HCT116 (cell line): ENCODE results near the gene SNED1. TPM values are rescaled to one million over a fixed set of nuclear protein-coding genes. Genes with fewer than 3 reads are reported as not detected.

ENCODE experiments used
- ATAC-seq: fragments of 200-7000 bp; cut with Tn5 transposase; 2 replicates; pipeline ENCODE4 v1.9.1; 2020; ENCODE audit warnings: mild to moderate bottlenecking, moderate library complexity
- BruUV-seq: library from RNA; stranded (reverse); fragments of 400-500 nt; replicated peaks from 2 replicates; lab custom pipeline; 2021; lab: Mats Ljungman, UMichigan
- CTCF ChIA-PET: fragments of 300-600 bp; sonication (Branson Sonifier 250); formaldehyde crosslinking; loops from one replicate; lab custom pipeline; 2021; ENCODE audit warnings: antibody characterized with exemption; lab: Charles Lee
- POLR2A ChIA-PET: fragments of 300-600, 350-600 bp; sonication (Branson Sonifier 250); formaldehyde crosslinking; loops from one replicate; lab custom pipeline; 2021; ENCODE audit warnings: antibody characterized with exemption; lab: Charles Lee
- RAD21 ChIA-PET, 2 experiments: fragments of 300-600 bp; sonication (Branson Sonifier 250); formaldehyde crosslinking; loops; one replicate each; lab custom pipeline; 2023; ENCODE audit warnings: low total read pairs in 2 of 2; ENCODE audit not compliant: uncharacterized antibody in 2 of 2, unreplicated experiment in 2 of 2, low non-redundant PET in 1 of 2; lab: Charles Lee
- DNase-seq: peaks from one replicate; pipeline ENCODE4 v3.0.0-alpha.2; 2010; ENCODE audit warnings: low read depth, low spot score
- H2AFZ ChIP-seq: fragments of 200-600 bp; shearing (Covaris generic), sonication (generic); 2 replicates; pipeline ENCODE4 v1.6.1; 2017; ENCODE audit warnings: low read depth, mixed run types, mixed read lengths, antibody characterized with exemption, low read length; ENCODE audit not compliant: poor library complexity, severe bottlenecking
- H3K27ac ChIP-seq: 2 replicates; pipeline ENCODE4 v1.5.1; 2012; ENCODE audit warnings: low read depth, low read length
- H3K27me3 ChIP-seq: fragments of 200-600 bp; sonication (generic); 2 replicates; pipeline ENCODE4 v1.6.1; 2016; ENCODE audit warnings: mixed run types, low read length, mixed read lengths; ENCODE audit not compliant: insufficient read depth
- H3K36me3 ChIP-seq, 2 experiments: fragments of 200-500 bp in 1 of 2; fragments of 200-600 bp in 1 of 2; sonication (Bioruptor generic) in 1 of 2; sonication (generic) in 1 of 2; 2 replicates each; pipeline versions ENCODE4 v1.5.1 to v1.6.1; 2014 to 2016; ENCODE audit warnings: low read length in 2 of 2, inconsistent platforms in 1 of 2, mixed read lengths in 1 of 2, mixed run types in 1 of 2; ENCODE audit not compliant: insufficient read depth in 2 of 2, control insufficient read depth in 1 of 2
- H3K4me1 ChIP-seq, 2 experiments: fragments of 200-600 bp in 1 of 2; sonication (generic) in 1 of 2; 2 replicates each; pipeline versions ENCODE4 v1.5.1 to v1.6.1; 2012 to 2017; ENCODE audit warnings: low read length in 2 of 2, inconsistent platforms in 1 of 2, mild to moderate bottlenecking in 1 of 2, mixed read lengths in 1 of 2, mixed run types in 1 of 2, moderate library complexity in 1 of 2; ENCODE audit not compliant: insufficient read depth in 2 of 2, control insufficient read depth in 1 of 2
- H3K4me2 ChIP-seq: fragments of 200-600 bp; sonication (generic); 2 replicates; pipeline ENCODE4 v1.6.1; 2017; ENCODE audit warnings: mixed run types, low read length, mixed read lengths
- H3K4me3 ChIP-seq, 2 experiments: fragments of 200-600 bp in 1 of 2; sonication (generic) in 1 of 2; replicated peaks in 1 of 2; 2 replicates each; pipeline ENCODE4 v1.5.1; 2011 to 2016; ENCODE audit warnings: low read length in 2 of 2, control low read depth in 1 of 2, low read depth in 1 of 2, mild to moderate bottlenecking in 1 of 2, mixed read lengths in 1 of 2, mixed run types in 1 of 2
- H3K79me2 ChIP-seq: fragments of 200-600 bp; sonication (generic); 2 replicates; pipeline ENCODE4 v1.6.1; 2017; ENCODE audit warnings: mild to moderate bottlenecking, mixed run types, low read length, moderate library complexity, mixed read lengths; ENCODE audit not compliant: insufficient read depth
- H3K9ac ChIP-seq: fragments of 200-600 bp; sonication (generic); 2 replicates; pipeline ENCODE4 v1.6.1; 2016; ENCODE audit warnings: low read length, mixed read lengths
- H3K9me2 ChIP-seq: fragments of 200-600 bp; sonication (generic), shearing (Covaris generic); 2 replicates; pipeline ENCODE4 v1.6.1; 2017; ENCODE audit warnings: mixed run types, mild to moderate bottlenecking, moderate library complexity; ENCODE audit not compliant: insufficient read depth
- H3K9me3 ChIP-seq, 2 experiments: fragments of 200-500 bp in 1 of 2; fragments of 200-600 bp in 1 of 2; sonication (Bioruptor generic) in 1 of 2; sonication (generic) in 1 of 2; 2 replicates each; pipeline ENCODE4 v1.6.1; 2014 to 2017; ENCODE audit warnings: low read length in 2 of 2, mixed read lengths in 2 of 2, inconsistent platforms in 1 of 2, low read depth in 1 of 2, mild to moderate bottlenecking in 1 of 2, mixed run types in 1 of 2, moderate library complexity in 1 of 2; ENCODE audit not compliant: control insufficient read depth in 1 of 2, insufficient read depth in 1 of 2
- H4K20me1 ChIP-seq: fragments of 200-600 bp; sonication (generic), shearing (Covaris generic); 2 replicates; pipeline ENCODE4 v1.6.1; 2017; ENCODE audit warnings: mixed run types, mild to moderate bottlenecking, moderate library complexity; ENCODE audit not compliant: insufficient read depth
- EGR1 ChIP-seq: IDR thresholded peaks from 2 replicates; pipeline ENCODE4 v1.6.1; 2012; ENCODE audit warnings: low read depth
- ELF1 ChIP-seq: IDR thresholded peaks from 2 replicates; pipeline ENCODE4 v1.6.1; 2012; ENCODE audit warnings: low read depth, borderline replicate concordance
- REST ChIP-seq: IDR thresholded peaks from 2 replicates; pipeline ENCODE4 v1.6.1; 2012; ENCODE audit warnings: low read depth
- SIN3A ChIP-seq: IDR thresholded peaks from 2 replicates; pipeline ENCODE4 v1.6.1; 2012; ENCODE audit warnings: low read depth
- YY1 ChIP-seq: IDR thresholded peaks from 2 replicates; pipeline ENCODE4 v1.6.1; 2011; ENCODE audit warnings: low read length, low read depth, moderate library complexity, mild to moderate bottlenecking; ENCODE audit not compliant: insufficient replicate concordance; ENCODE audit errors: extremely low read depth
- ZFX ChIP-seq: fragments of 450-650 bp; IDR thresholded peaks from 2 replicates; pipeline ENCODE4 v1.6.1; 2017
- intact Hi-C: fragments of 100-400 bp; cut with micrococcal nuclease; formaldehyde crosslinking; loops from 2 replicates; pipeline ENCODE4 v1.10.0; 2022
- total RNA-seq: library from RNA; stranded (reverse); gene quantifications from one replicate; pipeline ENCODE4 v1.2.1, GENCODE V29; 2021; ENCODE audit not compliant: unreplicated experiment

SNED1 gene
- total RNA-seq, 1 experiment from 2014 or later = 9.6 TPM

- Histone ChIP-seq H3K4me2 (no peak overlapping the region), H3K4me3 (no peak overlapping the region), H3K27ac (no peak overlapping the region), H4K20me1 (no peaks in the 10 kb centered on the region), H3K27me3 (no peaks in the 10 kb centered on the region), H3K9ac (no peak overlapping the region), H3K4me1 (no peaks in the 10 kb centered on the region), H2AFZ (no peak overlapping the region), H3K9me3 (no peaks in the 10 kb centered on the region), H3K9me2 (no peaks in the 10 kb centered on the region), H3K79me2 (no peaks in the 10 kb centered on the region), H3K36me3 (no peaks in the 10 kb centered on the region)
- DNase-seq (no peak), ATAC-seq (no peak)
- no TSS peak for BruUV-seq
- intact Hi-C loops = no loop called here
- RAD21 ChIA-PET = no interaction called here
- POLR2A ChIA-PET = no interaction called here
- CTCF ChIA-PET = no interaction called here
- no peak for TF ChIP-seq EGR1
- TF ChIP-seq REST = no peak
- no peak for TF ChIP-seq YY1
- TF ChIP-seq ZFX = no peak
- no peak for TF ChIP-seq ELF1
- TF ChIP-seq SIN3A = no peak
- TF ChIP-seq, all 23 proteins: peak for 0
These were observed 116.9 kb downstream of the SNED1 start for GRCh38 chr2:241115361-241115760.
